ENCODE measurements around the gene IPO13. TPM values are rescaled to one million over a fixed set of nuclear protein-coding genes. Genes with fewer than 3 reads are reported as not detected.

The IPO13 gene
- total RNA-seq, 4 donors from 2014 or later: 19.3 to 32.4 (median 20.5) TPM

DNA sequence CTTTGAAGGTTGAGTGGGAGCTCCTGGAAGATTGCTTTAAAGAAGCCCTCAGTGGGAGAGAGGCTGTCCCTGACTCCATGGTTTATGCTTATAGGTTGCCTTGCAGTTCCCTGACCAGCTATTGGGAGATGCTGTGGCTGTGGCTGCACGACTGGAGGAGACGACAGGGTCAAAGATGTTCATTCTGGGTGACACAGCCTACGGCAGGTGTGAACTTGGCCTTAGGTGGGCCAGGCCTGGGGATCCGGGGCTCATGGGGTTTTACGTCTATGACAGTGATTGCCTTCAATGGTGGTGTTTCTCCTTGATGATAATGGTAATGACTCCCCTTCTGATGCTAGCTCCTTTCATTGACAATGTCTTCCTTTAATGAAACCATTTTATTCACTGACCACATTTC is 23.8 kb downstream of the IPO13 start:
- intact Hi-C loops (cut with DNase I): no loop called here
- no peak for DNase-seq
- Histone ChIP-seq H3K27ac (peak overlapping the region; percentile 14 to 63 (median 45)), H3K36me3 (peaks cover 5 to 46% (median 8%) of the 10 kb centered on the region in 3 donors), H3K4me1 (peaks cover 17 to 39% (median 20%) of the 10 kb centered on the region in 3 donors), H3K27me3 (no peaks in the 10 kb centered on the region), H3K4me3 (peak overlapping the region; percentile 66 to 84 (median 78)), H3K9me3 (no peaks in the 10 kb centered on the region)
- 35 to 70% methylated on average over 3 to 5 of the region's 5 CpGs for WGBS, 2 donors
- TF ChIP-seq POLR2A (IDR thresholded peaks at IDR 0.05) (no peak), CTCF (IDR thresholded peaks at IDR 0.05) (no peak)

GRCh38 chr1:43970911-43971310 is 24.2 kb downstream of the IPO13 start:
- Histone ChIP-seq H3K27ac (no peak overlapping the region), H3K4me1 (peaks cover 21 to 43% (median 24%) of the 10 kb centered on the region in 3 donors), H3K9me3 (no peaks in the 10 kb centered on the region), H3K27me3 (no peaks in the 10 kb centered on the region), H3K4me3 (peak overlapping the region in 2 of 4 donors; percentile 66 to 83), H3K36me3 (peaks cover 4 to 43% (median 5%) of the 10 kb centered on the region in 3 donors)
- intact Hi-C loops (cut with DNase I): no loop called here
- no peak for DNase-seq
- 80 to 93% methylated on average over 8 to 9 of the region's 9 CpGs for WGBS, 2 donors
- no peak for TF ChIP-seq POLR2A (IDR thresholded peaks at IDR 0.05)
- no peak for TF ChIP-seq CTCF (IDR thresholded peaks at IDR 0.05)

DNA sequence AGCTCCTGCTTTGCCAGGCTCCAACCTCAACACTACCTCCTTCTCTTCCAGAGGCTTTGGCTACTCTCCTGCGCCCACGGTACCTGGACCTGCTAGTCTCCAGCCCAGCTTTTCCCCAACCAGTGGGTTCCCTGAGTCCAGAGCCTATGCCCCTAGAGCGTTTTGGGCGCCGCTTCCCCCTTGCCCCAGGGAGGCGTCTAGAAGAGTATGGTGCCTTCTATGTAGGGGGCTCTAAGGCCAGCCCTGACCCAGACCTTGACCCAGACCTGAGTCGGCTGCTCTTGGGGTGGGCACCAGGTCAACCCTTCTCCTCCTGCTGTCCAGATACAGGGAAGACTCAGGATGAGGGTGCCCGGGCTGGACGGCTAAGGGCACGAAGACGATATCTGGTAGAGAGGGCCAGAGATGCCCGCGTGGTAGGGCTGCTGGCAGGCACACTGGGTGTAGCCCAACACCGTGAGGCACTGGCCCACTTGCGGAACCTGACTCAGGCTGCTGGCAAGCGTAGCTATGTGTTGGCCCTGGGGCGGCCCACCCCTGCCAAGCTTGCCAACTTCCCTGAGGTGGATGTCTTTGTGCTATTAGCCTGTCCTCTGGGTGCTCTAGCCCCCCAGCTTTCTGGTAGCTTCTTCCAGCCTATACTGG is 24.7 kb downstream of the IPO13 start:
- TF ChIP-seq CTCF (IDR thresholded peaks at IDR 0.05) (no peak), POLR2A (IDR thresholded peaks at IDR 0.05) (no peak)
- 85 to 100% methylated on average over 3 to 11 of the region's 17 CpGs for whole genome bisulfite sequencing, 2 donors
- peaks cover 26 to 48% (median 30%) of the 10 kb centered on the region in 3 donors for H3K4me1 ChIP-seq

GRCh38 chr1:43973981-43974442 is 27.3 kb downstream of the IPO13 start:
- TF ChIP-seq CTCF (IDR thresholded peaks at IDR 0.05) (no peak), POLR2A (IDR thresholded peaks at IDR 0.05) (no peak)
- Histone ChIP-seq H3K36me3 (peaks cover 12 to 48% (median 20%) of the 10 kb centered on the region in 3 donors), H3K27me3 (no peaks in the 10 kb centered on the region), H3K4me3 (peak overlapping the region; percentile 62 to 99 (median 86)), H3K27ac (peak overlapping the region; percentile 89 to 98 (median 96)), H3K4me1 (peaks cover 40 to 72% (median 47%) of the 10 kb centered on the region in 3 donors), H3K9me3 (no peaks in the 10 kb centered on the region)
- intact Hi-C loops (cut with DNase I): no loop called here
- no peak for DNase-seq
- WGBS, 2 donors: 29 to 31% methylated on average over 9 of the region's 9 CpGs

More for the DNA sequence above, 24.7 kb downstream of the IPO13 start:
- Histone ChIP-seq H3K9me3 (no peaks in the 10 kb centered on the region), H3K27me3 (no peaks in the 10 kb centered on the region), H3K36me3 (peaks cover 1 to 43% (median 7%) of the 10 kb centered on the region in 3 donors), H3K4me3 (no peak overlapping the region), H3K27ac (no peak overlapping the region)
- DNase-seq: no peak
- intact Hi-C loops (cut with DNase I): no loop called here

DNA sequence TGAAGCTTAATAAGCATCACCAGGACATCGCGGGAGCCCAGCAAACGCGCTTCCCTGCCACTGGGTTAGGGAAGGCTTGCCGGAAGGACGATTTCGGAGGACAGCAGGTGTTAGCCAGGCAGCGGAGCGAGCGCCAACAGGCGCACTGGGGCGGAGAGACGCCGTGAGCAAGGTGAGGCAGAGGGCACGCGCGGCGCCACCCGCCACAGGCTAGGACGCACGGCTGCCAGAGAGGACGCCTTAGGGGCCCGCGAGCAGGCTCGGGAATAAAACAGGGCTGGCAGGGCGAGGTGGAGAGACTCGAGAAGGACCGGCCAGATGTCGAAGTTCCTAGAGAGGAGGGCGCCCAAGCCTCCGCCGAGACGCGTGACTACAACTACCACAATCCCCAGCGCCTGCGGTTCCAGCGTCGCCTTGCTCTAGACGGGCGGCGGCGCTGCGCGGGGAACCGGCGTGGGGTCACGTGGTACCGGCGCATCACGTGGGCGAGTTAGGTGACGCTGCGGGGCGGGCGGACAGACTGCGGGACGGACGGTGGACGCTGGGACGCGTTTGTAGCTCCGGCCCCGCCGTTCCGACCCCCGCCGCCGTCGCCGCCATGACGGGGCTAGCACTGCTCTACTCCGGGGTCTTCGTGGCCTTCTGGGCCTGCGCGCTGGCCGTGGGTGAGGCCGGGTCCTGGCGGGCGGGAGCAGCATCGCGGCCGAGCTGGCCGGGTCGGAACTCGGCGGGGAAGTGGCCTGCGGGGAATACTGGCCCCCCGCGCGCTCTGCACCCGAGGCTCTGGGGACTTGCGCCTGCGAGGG is 27.9 kb downstream of the IPO13 start, which contains the start of gene ATP6V0B:
TSS of gene ATP6V0B (plus strand) at position 518 of the 806 bp plus-strand sequence. CDS start at position 599, 81 bp downstream.
- Histone ChIP-seq H3K36me3 (peaks cover 12 to 48% (median 20%) of the 10 kb centered on the region in 3 donors), H3K27me3 (no peaks in the 10 kb centered on the region), H3K4me1 (peaks cover 43 to 71% (median 48%) of the 10 kb centered on the region in 3 donors), H3K9me3 (no peaks in the 10 kb centered on the region), H3K4me3 (peak within 1 kb of the TSS; percentile 62 to 99 (median 86)), H3K27ac (peak within 1 kb of the TSS; percentile 89 to 98 (median 96))
- TF ChIP-seq POLR2A (IDR thresholded peaks at IDR 0.05) (peak in 3 of 4 donors; percentile 80 to 96 (median 87)), CTCF (IDR thresholded peaks at IDR 0.05) (peak in 4 of 6 experiments; percentile 7 to 51 (median 36))
- intact Hi-C loops (cut with DNase I): no loop called here
- 1% methylated on average over 28 to 46 of the region's 93 CpGs for WGBS, 2 donors
- peak; percentile 78 for DNase-seq

Measured in esophagus squamous epithelium (tissue), 5 donors.